SKM-1 (cell line): ENCODE measurements around the gene GRK3.

Source experiments
- DNase-seq: peaks from one replicate; lab custom pipeline; 2025; ENCODE audit not compliant: unreplicated experiment; lab: John Stamatoyannopoulos, UW

GRK3 gene

DNA sequence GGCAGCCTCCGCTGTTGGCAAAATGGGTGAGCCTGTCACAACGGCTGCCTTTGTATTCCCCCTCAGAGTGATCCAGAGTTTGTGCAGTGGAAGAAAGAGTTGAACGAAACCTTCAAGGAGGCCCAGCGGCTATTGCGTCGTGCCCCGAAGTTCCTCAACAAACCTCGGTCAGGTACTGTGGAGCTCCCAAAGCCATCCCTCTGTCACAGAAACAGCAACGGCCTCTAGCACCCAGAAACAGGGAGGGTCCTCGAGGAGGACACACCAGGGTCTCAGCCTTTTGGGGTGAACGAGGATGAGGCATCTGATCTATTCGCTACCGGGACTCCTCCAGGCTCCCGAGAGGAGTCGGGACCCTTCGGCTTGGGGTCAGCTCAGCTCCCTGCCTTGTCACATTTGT is 157.7 kb downstream of the GRK3 start:
- no peak for DNase-seq

DNA sequence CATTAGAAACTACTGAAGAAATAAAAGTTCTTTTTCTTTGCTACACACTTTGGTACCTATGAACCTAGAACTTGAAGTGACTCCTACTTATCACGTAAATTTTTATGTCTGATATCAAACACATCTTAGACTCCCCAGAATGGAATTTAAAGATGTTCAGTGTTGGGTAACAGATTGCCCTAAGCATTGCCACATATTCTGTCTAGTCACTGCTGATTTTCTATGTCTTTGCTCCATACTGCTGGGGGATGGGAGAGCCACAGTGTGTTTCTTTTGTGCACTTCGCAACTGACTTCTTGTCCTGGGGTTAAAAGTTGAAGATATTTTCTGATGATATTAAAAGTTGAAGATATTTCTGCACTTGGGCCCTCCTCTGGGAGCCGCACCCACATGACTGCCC is 158.2 kb downstream of the GRK3 start:
- no peak for DNase-seq

DNA sequence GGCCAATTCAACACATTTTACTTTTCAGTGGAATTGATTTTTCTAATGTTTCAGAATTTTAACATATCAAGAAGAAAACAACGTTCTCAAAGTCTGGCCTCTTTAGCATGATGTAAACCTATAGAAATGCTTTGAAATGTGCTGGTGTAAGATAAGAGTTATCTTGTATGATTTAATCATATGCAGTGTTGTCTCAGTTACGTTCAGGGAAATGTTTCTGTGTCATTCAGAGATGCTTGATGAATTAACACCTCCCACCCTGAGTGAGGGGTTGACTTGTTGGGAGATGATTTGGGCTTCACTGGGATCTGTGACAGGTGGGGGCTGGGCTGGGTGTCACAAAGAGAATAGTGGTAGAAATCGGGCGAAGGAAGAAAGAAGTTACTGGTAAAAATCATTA is 161.8 kb downstream of the GRK3 start:
- DNase-seq, result no peak

DNA sequence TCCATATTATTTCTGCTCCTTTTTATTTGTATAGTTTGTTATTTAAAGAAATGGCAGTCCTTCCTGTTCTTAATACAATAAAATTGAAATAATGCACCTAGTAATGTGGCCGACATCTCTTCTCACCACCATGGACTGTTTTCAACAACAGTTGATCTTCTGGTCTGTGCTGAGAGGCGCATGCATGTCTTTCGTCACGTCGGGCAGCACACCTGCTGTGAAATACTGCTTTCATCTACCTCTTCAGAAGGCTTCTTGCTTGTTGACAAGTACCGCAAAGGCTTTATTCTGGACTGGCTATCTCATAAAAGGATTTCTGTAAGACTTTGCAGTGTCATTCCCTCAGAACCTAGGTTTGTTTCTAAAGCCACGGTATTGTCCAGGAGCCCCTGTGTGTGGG is 163.6 kb downstream of the GRK3 start:
- no peak for DNase-seq

DNA sequence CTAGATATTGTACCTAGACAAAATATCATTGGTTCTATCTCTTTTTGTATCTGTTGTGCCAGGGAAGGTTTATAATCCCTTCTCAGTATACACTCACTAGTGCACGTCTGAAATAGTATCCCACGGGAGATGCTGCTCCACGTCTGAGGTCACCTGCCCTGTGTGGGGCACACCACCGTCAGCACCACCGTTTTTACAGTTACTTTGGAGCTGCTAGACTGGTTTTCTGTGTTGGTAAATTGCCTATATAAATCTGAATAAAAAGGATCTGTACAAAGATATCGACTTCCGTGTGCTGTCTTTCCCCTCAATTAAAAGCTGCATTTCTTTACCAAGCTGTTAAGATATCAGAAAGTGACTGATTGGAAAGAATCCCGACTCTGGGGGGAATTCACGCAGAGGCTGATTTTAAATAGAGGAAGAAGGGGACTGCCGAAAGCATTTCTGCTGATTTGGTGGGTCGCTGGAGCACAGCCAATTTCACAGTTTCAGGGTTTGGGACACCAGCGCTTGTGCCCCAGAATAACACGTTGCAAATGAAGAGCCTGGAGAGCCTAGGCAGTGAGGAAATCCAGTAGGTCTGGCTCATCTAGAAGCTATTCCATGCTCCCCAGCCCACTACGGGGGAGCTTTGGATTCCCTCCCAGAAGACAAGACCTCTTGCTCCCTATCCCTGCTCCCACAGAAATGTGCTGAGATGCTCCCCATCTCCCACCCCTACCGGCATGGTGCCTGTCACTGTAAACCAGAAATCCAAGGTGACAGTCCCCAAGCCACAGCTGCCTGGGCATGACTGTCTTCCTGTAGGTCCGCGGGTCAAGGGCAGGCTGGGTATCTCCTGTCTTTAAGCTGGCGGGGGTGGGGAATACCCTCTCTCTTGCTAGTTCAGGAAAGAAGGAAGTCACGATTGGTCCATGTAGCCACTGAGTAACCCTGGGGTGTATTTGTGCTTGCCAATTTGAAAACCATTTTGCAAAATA is 164.8 kb downstream of the GRK3 start:
- DNase-seq, result no peak

DNA sequence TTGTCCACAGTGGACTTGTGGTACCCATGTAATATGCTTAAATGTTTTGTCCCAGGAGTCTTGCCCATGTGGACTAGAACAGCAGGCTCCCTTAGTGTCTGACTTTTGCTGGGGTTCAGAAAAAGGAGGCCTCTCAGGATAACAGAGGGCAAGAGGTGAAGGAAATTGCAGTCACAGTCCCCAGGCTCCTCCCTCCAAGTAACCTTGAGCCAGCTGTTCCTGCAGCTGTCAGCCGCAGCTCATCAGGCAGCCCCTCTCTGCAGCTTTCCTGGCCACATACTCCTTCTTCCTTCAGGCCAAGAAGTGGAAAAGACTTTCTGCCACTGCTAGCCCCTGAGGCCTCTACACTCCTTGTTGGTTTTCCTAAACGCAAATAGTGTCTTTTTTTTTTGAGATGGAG is 171.2 kb downstream of the GRK3 start:
- no peak for DNase-seq

DNA sequence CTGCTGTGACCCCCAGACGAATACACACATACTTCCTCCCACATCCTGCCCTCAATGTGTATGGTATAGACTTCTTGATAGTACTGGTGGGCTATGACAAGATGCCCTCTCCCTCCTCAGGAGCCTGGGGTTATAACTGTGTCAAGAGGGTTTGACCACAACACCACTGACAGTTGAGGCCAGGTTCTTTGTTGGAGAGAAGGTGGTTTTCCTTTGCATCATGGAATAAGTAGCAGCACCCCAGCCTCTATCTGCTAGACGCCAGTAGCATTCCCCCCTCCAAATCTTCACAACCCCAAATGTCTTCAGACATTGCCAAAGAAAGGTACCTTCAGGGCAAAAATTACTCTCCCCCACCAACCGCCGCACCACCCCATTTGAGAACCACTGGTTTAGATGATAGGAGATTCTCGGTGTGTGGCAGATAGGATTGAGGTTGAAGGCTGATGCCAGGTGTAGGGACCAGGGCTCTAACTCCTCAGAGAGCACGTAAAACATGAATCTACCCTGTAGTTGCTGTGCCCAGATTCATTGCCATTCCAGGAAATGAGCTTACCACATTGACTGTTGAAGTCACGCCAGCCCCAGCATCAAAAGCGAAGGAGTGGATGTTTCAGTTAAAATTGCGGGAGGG is 172.0 kb downstream of the GRK3 start:
- DNase-seq, result no peak

DNA sequence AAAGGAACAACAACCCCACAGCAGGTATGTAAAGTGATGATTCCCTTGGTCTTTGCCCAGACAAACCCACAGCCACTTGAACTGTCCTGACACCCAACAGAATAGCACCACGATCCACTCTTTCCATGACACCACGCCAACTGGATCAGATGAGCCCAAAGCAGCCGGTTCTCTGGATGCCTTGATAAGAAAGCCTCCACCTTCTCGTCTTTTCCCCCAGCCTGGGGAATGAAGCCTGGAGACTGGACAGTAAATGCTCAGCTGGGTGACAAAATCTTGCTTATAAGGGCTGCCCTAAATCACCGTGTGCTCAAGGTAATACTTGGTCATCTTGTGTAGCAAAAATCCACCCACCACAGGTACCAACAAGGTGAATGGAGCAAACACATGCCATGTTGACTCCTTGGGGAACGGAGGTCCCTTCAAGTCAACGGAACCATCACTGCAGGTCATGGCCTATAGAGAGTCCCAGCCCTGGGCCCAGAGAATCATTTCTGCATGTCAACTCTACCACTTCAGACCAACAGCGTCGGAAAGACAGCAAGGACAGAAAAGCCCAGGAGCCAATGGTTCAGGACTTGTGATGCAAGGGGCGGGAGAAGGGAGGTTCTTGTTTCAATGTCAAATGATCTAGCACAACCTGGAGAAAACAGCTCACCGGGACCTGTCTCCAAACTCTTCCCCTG is 175.3 kb downstream of the GRK3 start:
- no peak for DNase-seq

DNA sequence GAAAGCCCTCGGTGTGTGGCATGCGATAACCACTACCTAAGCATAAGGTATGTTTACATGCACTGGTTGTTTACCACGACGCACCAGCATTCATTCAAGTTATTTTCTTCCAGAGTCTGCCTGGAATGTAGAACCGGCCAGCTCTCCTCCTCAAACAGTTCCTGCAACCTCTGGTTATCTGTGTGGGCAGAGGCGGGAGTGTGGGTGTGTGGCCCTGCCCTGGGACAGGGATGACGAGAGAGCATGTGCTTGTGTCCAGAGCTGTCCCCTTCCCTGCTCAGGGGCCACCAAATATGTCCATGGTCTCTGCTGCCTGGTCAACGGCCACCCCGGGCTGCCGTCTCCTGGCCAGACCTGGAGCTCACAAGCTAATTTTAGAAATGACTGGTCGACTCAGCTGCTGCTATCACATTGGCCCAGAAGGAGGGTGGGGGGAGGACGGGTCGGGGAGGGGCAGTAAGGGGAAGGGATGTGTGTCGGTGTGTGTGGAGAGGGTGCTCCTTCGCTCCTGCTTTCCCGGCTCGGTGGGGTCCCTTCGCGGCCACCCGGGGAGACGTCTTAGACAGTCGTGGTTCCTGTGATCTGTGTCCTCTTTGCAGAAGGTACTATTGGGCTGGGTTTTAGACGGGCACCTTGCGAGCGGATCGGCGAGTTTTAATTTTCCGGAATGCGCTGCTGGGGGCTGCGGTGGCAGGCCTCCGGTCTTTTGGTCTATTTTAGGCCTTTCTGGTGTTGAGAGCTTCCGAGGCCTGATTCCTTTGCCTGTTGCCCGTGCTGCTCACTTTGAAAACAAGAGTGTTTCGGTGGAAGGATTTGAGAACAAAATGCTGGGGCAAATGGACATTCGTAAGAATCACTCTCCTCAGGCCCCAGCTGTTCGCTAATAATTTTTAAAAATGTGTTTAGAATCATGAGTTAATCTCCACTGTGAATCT is 177.5 kb downstream of the GRK3 start, which contains the start of gene MYO18B:
Gene MYO18B (plus strand): TSS at position 497 of the 935 bp plus-strand sequence. CDS start 18,905 bp downstream, outside the sequence.
- DNase-seq, result no peak

DNA sequence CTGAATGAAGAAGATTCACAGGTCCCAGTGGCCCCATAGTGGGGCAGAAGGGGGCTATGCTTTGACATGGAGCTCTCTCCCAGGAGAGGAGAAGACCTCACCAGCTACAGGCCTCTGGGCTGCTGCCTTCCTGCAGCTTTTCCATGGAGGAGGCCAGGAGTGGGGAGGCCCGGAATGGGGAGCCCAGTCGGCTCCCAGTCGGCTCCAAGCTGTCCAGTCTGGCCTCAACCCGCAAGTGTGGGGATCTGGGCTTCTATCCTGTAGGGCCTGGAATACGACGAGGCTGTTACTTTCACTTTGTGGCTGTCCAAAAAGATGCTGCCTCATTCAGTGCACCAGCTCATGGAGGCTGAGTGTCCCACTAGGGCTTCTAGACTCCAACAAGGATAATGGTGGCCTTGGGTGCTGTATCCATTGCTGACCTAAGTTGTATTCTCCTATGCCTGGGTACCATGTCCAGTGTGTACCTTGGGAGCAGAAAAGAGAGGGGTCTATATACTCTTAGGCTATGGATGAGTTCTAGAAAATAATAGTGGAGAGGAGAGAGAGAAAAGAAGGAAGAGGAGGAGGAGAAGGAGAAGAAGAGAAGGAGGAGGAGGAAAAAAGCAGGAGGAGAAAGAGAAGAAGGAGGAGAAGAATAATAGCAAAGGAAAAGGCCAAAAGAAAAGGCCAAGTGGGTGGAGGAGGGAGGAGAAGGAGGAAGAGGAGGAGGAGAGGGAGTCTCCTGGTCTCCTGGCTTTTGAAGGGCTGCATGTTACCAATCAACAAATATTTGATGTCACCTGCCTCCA is 178.6 kb downstream of the GRK3 start:
- no peak for DNase-seq

DNA sequence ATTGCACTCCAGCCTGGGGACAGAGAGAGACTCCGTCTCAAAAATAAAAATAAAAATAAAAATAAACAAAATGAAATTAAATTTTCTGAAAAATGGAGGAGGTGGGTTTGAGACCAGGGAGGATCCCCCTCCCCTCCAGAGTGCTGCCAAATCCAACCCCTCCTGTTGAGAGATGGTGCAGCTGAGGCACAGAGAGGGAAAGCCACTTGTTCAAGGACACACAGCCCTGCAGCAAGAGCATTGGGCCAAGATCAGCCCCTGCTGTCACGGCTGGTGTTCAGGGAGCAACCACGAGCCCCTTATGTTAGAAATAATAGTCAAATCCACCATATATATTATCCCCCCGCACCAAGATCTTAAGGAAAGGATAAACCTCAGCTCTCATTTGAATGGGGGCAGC is 180.2 kb downstream of the GRK3 start:
- no peak for DNase-seq

DNA sequence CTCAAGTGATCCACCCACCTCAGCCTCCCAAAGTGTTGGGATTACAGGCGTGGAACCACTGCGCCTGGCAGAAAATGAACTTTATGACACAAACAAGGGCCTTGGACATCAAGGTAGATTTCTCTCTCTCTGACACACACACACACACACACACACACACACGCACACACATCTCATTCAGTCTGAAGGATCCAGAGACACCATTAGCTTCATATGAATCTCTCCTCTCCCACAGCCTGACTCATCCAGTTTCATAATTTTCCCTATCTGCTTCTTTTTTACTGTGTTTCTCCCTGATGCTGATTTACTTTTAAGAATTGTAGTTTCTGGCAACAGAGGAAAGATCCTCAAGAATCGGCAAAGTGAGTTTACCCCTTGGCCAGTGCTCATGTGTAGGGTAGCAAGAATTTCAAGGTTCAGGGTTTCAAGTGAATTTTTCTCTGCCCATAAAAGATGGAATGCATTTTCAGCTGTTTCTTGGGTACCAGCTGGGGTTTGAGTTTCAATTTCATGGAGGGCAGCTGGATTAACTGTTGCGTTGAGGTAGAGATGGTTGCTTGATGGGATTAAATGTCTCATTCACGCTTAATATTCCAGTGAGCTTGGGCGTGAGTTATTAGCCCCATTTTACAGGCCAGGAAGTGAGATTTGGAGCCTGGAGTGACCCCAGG is 181.0 kb downstream of the GRK3 start:
- no peak for DNase-seq

DNA sequence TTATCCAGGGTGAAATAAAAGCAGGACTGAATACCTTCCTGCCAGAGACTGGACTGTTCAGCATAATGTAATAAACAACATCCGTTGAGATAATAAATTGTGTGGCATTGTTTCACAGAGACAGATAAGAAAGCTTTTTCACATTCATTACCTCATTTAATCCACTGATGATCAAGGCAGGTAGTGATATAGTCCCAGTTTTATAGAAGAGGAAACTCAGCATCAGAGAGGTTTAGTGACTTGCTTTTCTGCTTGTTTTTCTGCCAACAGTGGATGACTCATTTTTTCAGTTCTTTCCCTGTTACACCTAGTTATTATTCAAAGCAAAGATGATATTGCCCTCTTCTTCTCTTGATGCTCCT is 181.5 kb downstream of the GRK3 start:
- no peak for DNase-seq

DNA sequence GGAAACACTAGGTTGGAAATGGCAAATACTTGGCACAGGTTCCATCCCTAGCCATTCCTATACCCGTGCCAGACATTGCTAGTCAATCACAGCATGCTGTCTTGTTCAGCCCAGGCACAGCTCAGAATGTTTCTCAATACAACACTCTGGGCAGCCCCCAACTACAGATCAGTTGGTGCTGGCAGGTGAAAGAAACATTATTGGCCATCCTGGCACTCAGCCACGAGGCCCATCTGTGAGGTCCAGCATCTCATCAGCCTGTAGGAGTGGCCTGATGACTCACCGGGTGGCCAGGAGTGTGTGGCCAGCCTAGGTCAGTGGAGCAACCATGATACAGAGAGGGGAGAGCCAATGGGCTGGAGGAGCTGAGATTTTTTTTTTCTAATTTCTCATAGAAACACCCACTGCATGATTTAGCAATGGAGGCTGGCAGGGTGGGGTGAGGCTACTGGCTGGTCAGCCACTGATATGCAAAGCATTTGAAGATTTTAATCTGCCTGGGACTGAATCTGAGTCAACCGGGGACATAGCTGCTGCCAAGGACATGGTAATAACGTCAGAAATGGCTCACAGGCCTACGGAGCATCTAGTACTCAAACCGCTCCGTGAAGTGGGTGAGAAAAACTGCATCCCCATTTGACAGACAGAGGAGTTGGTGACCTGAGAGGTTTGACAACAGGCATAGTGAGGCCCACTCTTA is 182.9 kb downstream of the GRK3 start:
- DNase-seq, result no peak

DNA sequence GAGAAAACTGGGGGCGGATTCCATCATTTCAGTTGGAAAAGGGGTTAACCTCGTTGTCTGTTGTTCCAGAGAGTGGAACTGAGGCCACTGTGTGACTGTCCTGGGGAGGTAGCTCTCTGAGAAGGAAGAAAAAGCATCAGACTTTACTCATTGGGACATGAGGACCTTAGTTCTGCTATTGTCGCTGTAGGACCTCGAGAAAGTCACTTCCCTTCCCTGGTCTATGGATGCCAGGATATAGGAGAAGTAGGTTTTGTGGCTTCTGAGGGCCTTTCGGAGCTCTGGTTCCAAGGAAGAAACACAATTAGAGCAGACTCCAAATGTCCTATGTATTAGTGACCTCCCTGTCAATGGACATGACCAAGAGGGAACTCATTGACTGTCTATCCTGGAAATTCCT is 183.7 kb downstream of the GRK3 start:
- DNase-seq, result no peak

DNA sequence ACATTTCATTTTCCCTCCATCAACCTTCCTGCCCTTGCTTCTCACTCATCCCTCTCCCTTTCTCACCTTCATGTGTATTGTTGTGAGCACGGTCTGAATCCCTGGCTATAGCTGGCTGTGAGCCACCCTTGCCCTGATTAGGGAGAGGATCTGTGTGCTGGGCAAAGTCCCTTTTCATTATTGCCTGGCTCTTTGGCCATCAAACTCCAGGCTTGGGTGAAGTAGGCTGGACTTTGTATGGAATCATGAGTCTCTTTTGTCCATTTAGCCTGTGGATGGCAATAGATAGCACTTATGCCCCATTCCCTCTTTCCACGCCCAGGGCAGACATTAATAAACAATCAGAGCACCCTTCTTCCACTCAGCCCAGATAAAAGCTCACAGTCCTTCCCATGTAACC is 184.2 kb downstream of the GRK3 start:
- no peak for DNase-seq

DNA sequence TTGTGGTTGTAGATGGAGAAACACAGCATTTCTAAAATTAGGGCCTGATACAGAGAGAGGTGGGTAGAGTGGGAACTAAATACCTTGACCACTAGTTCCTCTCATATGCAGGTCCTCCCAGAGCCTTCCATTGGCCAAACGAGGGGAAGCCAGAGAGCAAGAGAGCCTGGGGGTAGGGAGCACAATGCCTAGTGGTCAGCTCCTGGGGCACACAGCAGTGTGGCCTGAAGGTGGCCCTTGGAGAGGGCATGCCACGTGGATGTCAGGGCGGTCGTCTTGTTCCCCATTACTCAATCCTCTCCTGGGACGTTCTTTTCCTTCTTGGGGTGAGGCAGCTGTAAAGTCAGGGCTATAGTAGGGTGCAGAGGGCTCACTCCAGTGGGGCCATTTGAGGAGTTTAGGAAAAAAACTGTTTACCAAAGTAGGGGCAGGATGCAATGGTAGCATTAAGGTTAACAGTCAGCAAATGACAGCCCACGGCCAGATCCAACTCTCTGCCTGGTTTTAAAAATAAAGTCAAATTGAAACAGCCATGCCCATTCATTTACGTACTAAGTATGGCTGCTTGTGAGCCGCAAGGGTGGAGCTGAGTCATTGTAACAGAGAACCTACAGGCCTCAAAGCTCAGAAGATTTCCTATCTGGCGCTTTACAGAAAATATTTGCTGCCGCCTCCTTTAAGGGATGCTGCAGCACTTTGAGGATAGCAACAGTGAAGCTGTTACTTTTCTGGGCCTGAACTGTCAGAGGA is 185.1 kb downstream of the GRK3 start:
- no peak for DNase-seq

DNA sequence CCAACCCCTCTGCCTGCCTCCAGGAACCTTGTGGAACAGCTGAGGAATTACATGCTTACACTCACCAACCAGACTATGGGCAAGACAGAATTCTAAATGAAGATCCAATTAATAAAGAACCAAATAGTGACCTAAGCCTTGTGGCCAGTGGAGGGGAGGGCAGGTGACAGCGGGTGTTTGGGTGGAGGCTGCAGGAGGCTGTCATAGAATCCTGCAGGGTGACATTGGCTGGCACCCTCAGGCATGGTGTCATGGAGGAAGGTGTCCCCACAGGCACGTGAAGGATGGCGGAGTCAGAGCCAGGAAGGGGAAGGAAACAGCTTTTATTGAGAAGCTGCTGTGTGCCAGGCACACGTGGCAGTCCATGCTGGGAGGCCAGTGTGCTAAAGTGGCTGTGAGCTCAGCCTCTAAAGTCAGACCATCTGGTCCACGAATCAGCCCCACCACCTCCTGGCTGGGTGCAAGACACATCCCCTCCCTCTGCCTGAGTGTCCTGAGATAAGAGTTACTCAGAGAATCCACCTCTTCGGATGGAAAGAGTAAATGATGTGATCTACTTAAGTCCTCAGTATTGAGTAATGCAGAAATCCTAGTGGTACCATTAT is 186.2 kb downstream of the GRK3 start:
- DNase-seq, result no peak
